HUES64 (cell line): ENCODE measurements around the gene SSBP4.
A peak's percentile ranks its signal among the peaks of the same experiment; 100 is the strongest.

Experiments
- H3K27ac ChIP-seq: 2 replicates; pipeline ENCODE4 v1.7.0; 2013; ENCODE audit warnings: low read depth, low read length, inconsistent platforms
- H3K27me3 ChIP-seq: 2 replicates; pipeline ENCODE4 v1.6.1; 2013; ENCODE audit warnings: mild to moderate bottlenecking, low read length; ENCODE audit not compliant: insufficient read depth
- H3K36me3 ChIP-seq: 2 replicates; pipeline ENCODE4 v1.6.1; 2013; ENCODE audit warnings: mild to moderate bottlenecking, low read length; ENCODE audit not compliant: insufficient read depth
- H3K4me1 ChIP-seq: 2 replicates; pipeline ENCODE4 v1.6.1; 2013; ENCODE audit warnings: mild to moderate bottlenecking, low read length, moderate library complexity; ENCODE audit not compliant: insufficient read depth
- H3K4me3 ChIP-seq: 2 replicates; pipeline ENCODE4 v1.5.1; 2013; ENCODE audit warnings: mild to moderate bottlenecking, low read length, moderate library complexity
- H3K9ac ChIP-seq: 2 replicates; pipeline ENCODE4 v1.6.1; 2013; ENCODE audit warnings: mild to moderate bottlenecking, low read depth, low read length
- H3K9me3 ChIP-seq: 2 replicates; pipeline ENCODE4 v1.6.1; 2013; ENCODE audit warnings: low read depth, low read length; ENCODE audit not compliant: insufficient read depth
- WGBS: fragments of 150-250, 120-280 bp; methylation state at CpG from one replicate; pipeline ENCODE4 v1.1.7; 2013; ENCODE audit warnings: missing lambda C conversion rate; 5-methylcytosine and 5-hydroxymethylcytosine counted together

Gene SSBP4

GRCh38 chr19:18424122-18424889 lies 5.1 kb downstream of the SSBP4 start:
- peaks cover 7% of the 10 kb centered on the region for H3K4me1 ChIP-seq

GRCh38 chr19:18424890-18425514 lies 5.8 kb downstream of the SSBP4 start:
- Histone ChIP-seq H3K9me3 (no peaks in the 10 kb centered on the region), H3K9ac (no peak overlapping the region), H3K27me3 (peaks cover 10% of the 10 kb centered on the region), H3K4me3 (no peak overlapping the region), H3K4me1 (peaks cover 11% of the 10 kb centered on the region), H3K36me3 (no peaks in the 10 kb centered on the region), H3K27ac (no peak overlapping the region)
- 76% methylated on average over 17 of the region's 17 CpGs for WGBS

More at GRCh38 chr19:18424122-18424889, 5.1 kb downstream of the SSBP4 start:
- no peaks in the 10 kb centered on the region for H3K9me3 ChIP-seq
- no peak overlapping the region for H3K9ac ChIP-seq
- H3K27me3 ChIP-seq, result peaks cover 14% of the 10 kb centered on the region
- H3K27ac ChIP-seq, result no peak overlapping the region
- WGBS, result 76% methylated on average over 22 of the region's 22 CpGs
- no peak overlapping the region for H3K4me3 ChIP-seq
- no peaks in the 10 kb centered on the region for H3K36me3 ChIP-seq

DNA sequence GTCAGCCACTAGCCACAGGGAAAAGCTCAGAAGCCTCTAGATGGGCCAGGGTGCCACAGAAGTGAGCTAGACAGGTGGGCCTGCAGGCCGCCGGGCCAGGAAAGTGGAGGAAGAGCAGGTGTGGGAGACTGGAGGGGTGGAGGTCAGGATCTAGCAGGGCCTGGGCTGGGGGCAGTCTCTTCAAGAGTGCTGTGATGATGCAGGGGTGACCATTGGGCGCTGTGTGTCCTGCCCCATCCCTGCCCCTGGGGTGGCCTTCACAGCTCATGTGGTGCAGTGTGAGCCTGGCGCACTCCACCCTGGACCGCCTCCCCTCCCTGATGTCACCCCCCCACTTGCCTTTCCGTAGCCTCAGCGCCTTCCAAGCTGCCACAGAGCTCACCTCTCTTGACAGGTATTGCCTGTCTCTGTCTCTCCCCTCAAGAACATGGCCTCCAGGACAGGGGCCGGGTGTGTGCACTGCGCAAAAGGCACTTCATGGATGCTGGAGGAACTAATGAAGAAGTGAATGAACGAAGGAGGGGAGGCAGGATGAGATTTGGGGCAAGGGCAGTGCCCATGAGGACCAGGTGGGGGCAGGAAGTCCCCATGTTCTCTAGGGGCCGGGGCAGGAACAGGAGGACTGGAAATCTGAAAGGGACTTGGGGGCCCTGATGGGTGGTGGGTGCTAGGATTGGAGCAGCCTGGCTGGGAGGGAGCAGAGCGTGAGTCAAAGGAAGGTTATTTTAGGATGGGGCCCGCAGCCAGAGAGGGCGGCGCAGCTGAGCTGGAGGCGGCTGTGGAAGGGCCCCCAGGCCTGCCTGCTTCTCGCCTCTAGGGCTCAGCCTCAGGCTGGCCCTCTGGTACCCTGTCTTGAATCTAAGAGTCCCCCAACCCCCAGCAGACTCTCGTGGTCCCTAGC lies 6.6 kb downstream of the SSBP4 start:
- Histone ChIP-seq H3K4me1 (peaks cover 17% of the 10 kb centered on the region), H3K4me3 (no peak overlapping the region), H3K9me3 (no peaks in the 10 kb centered on the region), H3K27ac (no peak overlapping the region), H3K9ac (no peak overlapping the region), H3K36me3 (no peaks in the 10 kb centered on the region), H3K27me3 (peaks cover 2% of the 10 kb centered on the region)
- 89% methylated on average over 18 of the region's 18 CpGs for WGBS

- no peak overlapping the region for H3K4me3 ChIP-seq
- H3K36me3 ChIP-seq, result no peaks in the 10 kb centered on the region
- WGBS, result 92% methylated on average over 8 of the region's 8 CpGs
- no peaks in the 10 kb centered on the region for H3K9me3 ChIP-seq
- no peaks in the 10 kb centered on the region for H3K27me3 ChIP-seq
- no peak overlapping the region for H3K9ac ChIP-seq
- peaks cover 17% of the 10 kb centered on the region for H3K4me1 ChIP-seq
- H3K27ac ChIP-seq, result no peak overlapping the region
Measured at GRCh38 chr19:18426416-18426767, 7.2 kb downstream of the SSBP4 start.

GRCh38 chr19:18427080-18427742 lies 8.0 kb downstream of the SSBP4 start:
- WGBS, result 94% methylated on average over 16 of the region's 16 CpGs
- H3K27ac ChIP-seq, result no peak overlapping the region
- H3K27me3 ChIP-seq, result no peaks in the 10 kb centered on the region
- H3K4me1 ChIP-seq, result peaks cover 22% of the 10 kb centered on the region
- no peaks in the 10 kb centered on the region for H3K9me3 ChIP-seq
- no peak overlapping the region for H3K4me3 ChIP-seq
- no peak overlapping the region for H3K9ac ChIP-seq
- H3K36me3 ChIP-seq, result no peaks in the 10 kb centered on the region

GRCh38 chr19:18427743-18428113 lies 8.5 kb downstream of the SSBP4 start:
- Histone ChIP-seq H3K27me3 (no peaks in the 10 kb centered on the region), H3K4me1 (peaks cover 24% of the 10 kb centered on the region), H3K9me3 (no peaks in the 10 kb centered on the region), H3K4me3 (no peak overlapping the region), H3K9ac (no peak overlapping the region), H3K27ac (no peak overlapping the region), H3K36me3 (no peaks in the 10 kb centered on the region)
- WGBS, result 89% methylated on average over 12 of the region's 12 CpGs

DNA sequence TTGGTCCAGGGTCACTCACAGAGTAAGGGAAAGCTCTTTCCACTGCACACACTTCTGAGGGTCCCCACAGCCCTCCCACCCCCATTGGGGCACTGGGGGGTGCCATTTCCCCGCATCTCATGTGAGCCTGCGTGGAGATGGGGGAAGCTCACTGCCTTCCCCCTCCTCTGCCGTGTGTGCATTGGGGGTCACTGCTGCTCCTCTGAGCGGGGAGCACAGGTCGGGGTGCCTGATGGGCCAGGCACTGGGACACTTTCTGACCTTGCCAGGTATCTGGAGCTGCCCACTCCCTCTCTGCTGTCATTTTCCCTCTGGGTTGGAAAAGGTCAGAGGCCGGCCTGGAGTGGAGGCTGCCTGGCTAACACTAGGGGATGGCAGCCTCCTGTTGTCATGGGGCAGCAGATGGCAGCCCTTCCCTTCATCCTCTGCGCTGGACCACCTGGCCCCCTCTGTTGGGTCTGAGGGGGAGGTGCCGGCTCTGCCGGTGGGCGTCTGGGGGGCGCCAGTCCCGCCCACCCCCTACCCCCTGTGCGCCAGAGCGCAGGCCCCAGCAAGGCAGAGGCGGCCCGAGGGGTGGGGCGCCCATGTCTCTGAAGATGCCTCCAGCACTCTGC lies 9.1 kb downstream of the SSBP4 start:
- Histone ChIP-seq H3K4me3 (peak overlapping the region; percentile 60), H3K4me1 (peaks cover 28% of the 10 kb centered on the region), H3K27me3 (no peaks in the 10 kb centered on the region), H3K27ac (no peak overlapping the region), H3K9ac (no peak overlapping the region), H3K9me3 (no peaks in the 10 kb centered on the region), H3K36me3 (no peaks in the 10 kb centered on the region)
- 48% methylated on average over 15 of the region's 17 CpGs for WGBS

GRCh38 chr19:18428787-18429674 lies 9.8 kb downstream of the SSBP4 start:
- Histone ChIP-seq H3K4me3 (peak overlapping the region; percentile 60), H3K27me3 (no peaks in the 10 kb centered on the region), H3K9ac (no peak overlapping the region; the same call in 1 of the 2 replicates), H3K4me1 (peaks cover 25% of the 10 kb centered on the region), H3K27ac (peak overlapping the region; percentile 80), H3K9me3 (no peaks in the 10 kb centered on the region), H3K36me3 (no peaks in the 10 kb centered on the region)
- under 1% methylated on average over 77 of the region's 77 CpGs for WGBS

- Histone ChIP-seq H3K36me3 (peaks cover 6% of the 10 kb centered on the region; the same call in 1 of the 2 replicates), H3K9me3 (no peaks in the 10 kb centered on the region), H3K9ac (no peak overlapping the region), H3K27ac (peak overlapping the region; percentile 80), H3K4me3 (peak overlapping the region; percentile 60), H3K27me3 (no peaks in the 10 kb centered on the region), H3K4me1 (peaks cover 27% of the 10 kb centered on the region)
- WGBS, result 22% methylated on average over 12 of the region's 13 CpGs
Measured at GRCh38 chr19:18429717-18430416, 10.7 kb downstream of the SSBP4 start.
